NCI-H1930 (cell line): ENCODE measurements around the gene CEP63.
"Not testable (repeated sequence)": the region's sequence is repeated elsewhere in the genome, so short reads cannot be mapped to it uniquely, and the experiment has no call there.

Experiments
- DNase-seq, 2 experiments: peaks; one replicate each; lab custom pipeline; 2025; lab: John Stamatoyannopoulos, UW

The CEP63 gene

GRCh38 chr3:134516905-134517304 is 31.0 kb downstream of the CEP63 start:
- no peak for DNase-seq

GRCh38 chr3:134517791-134518190 is 31.9 kb downstream of the CEP63 start:
- DNase-seq: no peak

GRCh38 chr3:134522541-134522940 is 36.7 kb downstream of the CEP63 start:
- no peak for DNase-seq

- no peak for DNase-seq
Measured at GRCh38 chr3:134525293-134525692, 39.4 kb downstream of the CEP63 start.

- no peak for DNase-seq
Measured at GRCh38 chr3:134526319-134526718, 40.5 kb downstream of the CEP63 start.

- DNase-seq: no peak
Measured at GRCh38 chr3:134527037-134527436, 41.2 kb downstream of the CEP63 start.

- no peak for DNase-seq
Measured at GRCh38 chr3:134527538-134528186, 41.8 kb downstream of the CEP63 start.

- DNase-seq: no peak
Measured at GRCh38 chr3:134533493-134533892, 47.6 kb downstream of the CEP63 start.

- DNase-seq: no peak
Measured at GRCh38 chr3:134535186-134535970, 49.5 kb downstream of the CEP63 start.

GRCh38 chr3:134536781-134537180 is 50.9 kb downstream of the CEP63 start:
- no peak for DNase-seq

GRCh38 chr3:134542287-134542958 is 56.6 kb downstream of the CEP63 start:
- DNase-seq: no peak

- no peak for DNase-seq
Measured at GRCh38 chr3:134543113-134543512, 57.3 kb downstream of the CEP63 start.

- no peak for DNase-seq
Measured at GRCh38 chr3:134544316-134544715, 58.5 kb downstream of the CEP63 start.

- not testable (repeated sequence) for DNase-seq
Measured at GRCh38 chr3:134544783-134545182, 58.9 kb downstream of the CEP63 start.

- no peak for DNase-seq
Measured at GRCh38 chr3:134545818-134546217, 60.0 kb downstream of the CEP63 start.

GRCh38 chr3:134552784-134553183 is 66.9 kb downstream of the CEP63 start:
- DNase-seq: no peak

- no peak for DNase-seq
Measured at GRCh38 chr3:134559591-134559990, 73.7 kb downstream of the CEP63 start.

- DNase-seq: no peak
Measured at GRCh38 chr3:134562055-134562454, 76.2 kb downstream of the CEP63 start.

- no peak for DNase-seq
Measured at GRCh38 chr3:134563601-134564000, 77.7 kb downstream of the CEP63 start.

GRCh38 chr3:134564991-134565390 is 79.1 kb downstream of the CEP63 start:
- no peak for DNase-seq

GRCh38 chr3:134567605-134568004 is 81.7 kb downstream of the CEP63 start:
- no peak for DNase-seq

GRCh38 chr3:134568790-134569189 is 82.9 kb downstream of the CEP63 start:
- no peak for DNase-seq

GRCh38 chr3:134569899-134570298 is 84.0 kb downstream of the CEP63 start:
- not testable (repeated sequence) for DNase-seq
